Measurements from ENCODE around the gene KCTD2. TPM values are rescaled to one million over a fixed set of nuclear protein-coding genes. Genes with fewer than 3 reads are reported as not detected.

KCTD2 gene
- total and polyA plus RNA-seq, 2 of the 13 experiments (the other 11 are each of a cell fraction or from before 2014, with no cell fraction given), result 28.3 to 32.6 TPM

DNA sequence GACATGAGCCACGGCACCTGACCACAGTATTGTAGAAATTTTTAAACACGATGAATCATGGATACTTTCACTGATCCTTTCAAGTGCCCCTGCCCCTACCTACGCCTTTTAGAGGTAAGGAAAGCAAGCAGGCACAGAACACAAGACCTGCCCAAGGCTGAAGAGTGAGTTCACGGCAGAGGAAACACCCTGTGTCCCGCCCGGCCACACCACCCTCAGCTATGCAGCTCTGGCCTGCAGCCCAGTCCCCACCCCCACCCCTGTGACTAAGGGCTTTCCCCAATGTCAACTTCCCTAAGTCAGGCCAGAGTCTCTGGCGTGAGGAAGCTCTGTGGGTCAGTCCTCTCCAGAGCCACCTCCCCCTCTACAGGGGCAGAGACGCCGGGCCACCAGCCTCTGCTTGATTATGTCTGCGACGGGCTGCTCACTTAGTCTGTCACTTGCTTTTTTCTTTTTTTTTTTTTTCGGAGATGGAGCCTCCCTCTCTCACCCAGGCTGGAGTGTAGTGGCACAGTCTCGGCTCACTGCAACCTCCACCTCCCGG, 49.1 kb downstream of the KCTD2 start (continued):
- TF ChIP-seq, protein P1, sequence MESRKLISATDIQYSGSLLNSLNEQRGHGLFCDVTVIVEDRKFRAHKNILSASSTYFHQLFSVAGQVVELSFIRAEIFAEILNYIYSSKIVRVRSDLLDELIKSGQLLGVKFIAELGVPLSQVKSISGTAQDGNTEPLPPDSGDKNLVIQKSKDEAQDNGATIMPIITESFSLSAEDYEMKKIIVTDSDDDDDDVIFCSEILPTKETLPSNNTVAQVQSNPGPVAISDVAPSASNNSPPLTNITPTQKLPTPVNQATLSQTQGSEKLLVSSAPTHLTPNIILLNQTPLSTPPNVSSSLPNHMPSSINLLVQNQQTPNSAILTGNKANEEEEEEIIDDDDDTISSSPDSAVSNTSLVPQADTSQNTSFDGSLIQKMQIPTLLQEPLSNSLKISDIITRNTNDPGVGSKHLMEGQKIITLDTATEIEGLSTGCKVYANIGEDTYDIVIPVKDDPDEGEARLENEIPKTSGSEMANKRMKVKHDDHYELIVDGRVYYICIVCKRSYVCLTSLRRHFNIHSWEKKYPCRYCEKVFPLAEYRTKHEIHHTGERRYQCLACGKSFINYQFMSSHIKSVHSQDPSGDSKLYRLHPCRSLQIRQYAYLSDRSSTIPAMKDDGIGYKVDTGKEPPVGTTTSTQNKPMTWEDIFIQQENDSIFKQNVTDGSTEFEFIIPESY (CRISPR knock-in tag; IDR thresholded peaks at IDR 0.05), result 0 out of 2 replicates have a peak, but pooled peaks have one; percentile 16
- TF ChIP-seq ZNF782 (CRISPR knock-in tag; IDR thresholded peaks at IDR 0.05; ENCODE audit: borderline replicate concordance) (no peak), NR2F2 (IDR thresholded peaks at IDR 0.05; ENCODE audit: borderline replicate concordance, low read depth) (peak; percentile 45; the same call in 1 of the 2 replicates), LCORL (IDR thresholded peaks at IDR 0.05) (0 out of 2 replicates have a peak, but pooled peaks have one; percentile 15), LCORL (CRISPR knock-in tag; IDR thresholded peaks at IDR 0.05) (peak; percentile 91), ELF3 (CRISPR knock-in tag; IDR thresholded peaks at IDR 0.05) (peak; percentile 91), KAT8 (CRISPR knock-in tag; IDR thresholded peaks at IDR 0.05) (peak; percentile 52), NFIC (IDR thresholded peaks at IDR 0.05; ENCODE audit: low read length) (peak; percentile 70; the same call in 1 of the 2 replicates), MEF2D (CRISPR knock-in tag; IDR thresholded peaks at IDR 0.05) (0 out of 2 replicates have a peak, but pooled peaks have one; percentile 65), HIVEP1 (CRISPR knock-in tag; IDR thresholded peaks at IDR 0.05) (peak; percentile 99), THAP11 (CRISPR knock-in tag; IDR thresholded peaks at IDR 0.05) (peak; percentile 55), MXD4 (CRISPR knock-in tag; IDR thresholded peaks at IDR 0.05) (no peak), GABPA (IDR thresholded peaks at IDR 0.05; ENCODE audit: low read depth, low read length) (no peak), GABPA (CRISPR knock-in tag; IDR thresholded peaks at IDR 0.05; ENCODE audit: low read depth) (0 out of 2 replicates have a peak, but pooled peaks have one; percentile 39), STAG1 (CRISPR knock-in tag; IDR thresholded peaks at IDR 0.05) (0 out of 2 replicates have a peak, but pooled peaks have one; percentile 10), MED8 (CRISPR knock-in tag; IDR thresholded peaks at IDR 0.05; ENCODE audit: insufficient replicate concordance) (no peak), KLF16 (CRISPR knock-in tag; IDR thresholded peaks at IDR 0.05) (peak in 1 of 2 experiments; percentile 47; a peak in 1 of 4 replicates), RARA (CRISPR knock-in tag; IDR thresholded peaks at IDR 0.05) (peak; percentile 92), YEATS4 (CRISPR knock-in tag; IDR thresholded peaks at IDR 0.05; ENCODE audit: borderline replicate concordance) (0 out of 2 replicates have a peak, but pooled peaks have one; percentile 36)
- TF ChIP-seq, protein P2, sequence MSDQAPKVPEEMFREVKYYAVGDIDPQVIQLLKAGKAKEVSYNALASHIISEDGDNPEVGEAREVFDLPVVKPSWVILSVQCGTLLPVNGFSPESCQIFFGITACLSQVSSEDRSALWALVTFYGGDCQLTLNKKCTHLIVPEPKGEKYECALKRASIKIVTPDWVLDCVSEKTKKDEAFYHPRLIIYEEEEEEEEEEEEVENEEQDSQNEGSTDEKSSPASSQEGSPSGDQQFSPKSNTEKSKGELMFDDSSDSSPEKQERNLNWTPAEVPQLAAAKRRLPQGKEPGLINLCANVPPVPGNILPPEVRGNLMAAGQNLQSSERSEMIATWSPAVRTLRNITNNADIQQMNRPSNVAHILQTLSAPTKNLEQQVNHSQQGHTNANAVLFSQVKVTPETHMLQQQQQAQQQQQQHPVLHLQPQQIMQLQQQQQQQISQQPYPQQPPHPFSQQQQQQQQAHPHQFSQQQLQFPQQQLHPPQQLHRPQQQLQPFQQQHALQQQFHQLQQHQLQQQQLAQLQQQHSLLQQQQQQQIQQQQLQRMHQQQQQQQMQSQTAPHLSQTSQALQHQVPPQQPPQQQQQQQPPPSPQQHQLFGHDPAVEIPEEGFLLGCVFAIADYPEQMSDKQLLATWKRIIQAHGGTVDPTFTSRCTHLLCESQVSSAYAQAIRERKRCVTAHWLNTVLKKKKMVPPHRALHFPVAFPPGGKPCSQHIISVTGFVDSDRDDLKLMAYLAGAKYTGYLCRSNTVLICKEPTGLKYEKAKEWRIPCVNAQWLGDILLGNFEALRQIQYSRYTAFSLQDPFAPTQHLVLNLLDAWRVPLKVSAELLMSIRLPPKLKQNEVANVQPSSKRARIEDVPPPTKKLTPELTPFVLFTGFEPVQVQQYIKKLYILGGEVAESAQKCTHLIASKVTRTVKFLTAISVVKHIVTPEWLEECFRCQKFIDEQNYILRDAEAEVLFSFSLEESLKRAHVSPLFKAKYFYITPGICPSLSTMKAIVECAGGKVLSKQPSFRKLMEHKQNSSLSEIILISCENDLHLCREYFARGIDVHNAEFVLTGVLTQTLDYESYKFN (CRISPR knock-in tag; conservative IDR thresholded peaks at IDR 0.05), result peak; percentile 69
- TF ChIP-seq, protein P3, sequence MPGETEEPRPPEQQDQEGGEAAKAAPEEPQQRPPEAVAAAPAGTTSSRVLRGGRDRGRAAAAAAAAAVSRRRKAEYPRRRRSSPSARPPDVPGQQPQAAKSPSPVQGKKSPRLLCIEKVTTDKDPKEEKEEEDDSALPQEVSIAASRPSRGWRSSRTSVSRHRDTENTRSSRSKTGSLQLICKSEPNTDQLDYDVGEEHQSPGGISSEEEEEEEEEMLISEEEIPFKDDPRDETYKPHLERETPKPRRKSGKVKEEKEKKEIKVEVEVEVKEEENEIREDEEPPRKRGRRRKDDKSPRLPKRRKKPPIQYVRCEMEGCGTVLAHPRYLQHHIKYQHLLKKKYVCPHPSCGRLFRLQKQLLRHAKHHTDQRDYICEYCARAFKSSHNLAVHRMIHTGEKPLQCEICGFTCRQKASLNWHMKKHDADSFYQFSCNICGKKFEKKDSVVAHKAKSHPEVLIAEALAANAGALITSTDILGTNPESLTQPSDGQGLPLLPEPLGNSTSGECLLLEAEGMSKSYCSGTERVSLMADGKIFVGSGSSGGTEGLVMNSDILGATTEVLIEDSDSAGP (CRISPR knock-in tag; IDR thresholded peaks at IDR 0.05; ENCODE audit: borderline replicate concordance), result peak; percentile 31; the same call in 1 of the 2 replicates

Measured in HepG2 (cell line).